GM12872 (cell line): Measurements from ENCODE around the gene CTAGE1.

Experiments
- TF ChIP-seq, protein P1 (sequence below): IDR thresholded peaks from 3 replicates; pipeline ENCODE4 v1.5.1; 2011; ENCODE audit warnings: low read depth, mild to moderate bottlenecking, low read length, moderate library complexity; ENCODE audit not compliant: insufficient read depth

Gene CTAGE1

DNA sequence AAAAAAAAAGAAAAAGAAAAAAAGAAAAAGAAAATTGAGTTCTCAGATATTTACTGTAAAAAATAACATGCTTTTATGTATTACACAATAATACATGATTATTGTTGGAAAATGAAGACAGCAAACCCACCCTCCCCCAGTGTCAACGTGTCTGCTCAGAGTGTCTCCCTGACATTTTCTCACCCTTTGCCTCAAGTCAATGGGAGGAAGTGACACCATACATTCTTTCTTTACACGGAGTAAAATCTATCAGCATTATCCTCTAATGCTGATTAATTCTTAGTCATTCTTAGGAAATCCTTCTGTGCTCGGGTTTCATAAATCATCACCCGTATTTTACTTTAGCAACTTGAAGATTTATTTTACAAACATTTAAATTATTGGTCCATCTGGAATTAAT is 32.0 kb downstream of the CTAGE1 start:
- TF ChIP-seq, protein P1, sequence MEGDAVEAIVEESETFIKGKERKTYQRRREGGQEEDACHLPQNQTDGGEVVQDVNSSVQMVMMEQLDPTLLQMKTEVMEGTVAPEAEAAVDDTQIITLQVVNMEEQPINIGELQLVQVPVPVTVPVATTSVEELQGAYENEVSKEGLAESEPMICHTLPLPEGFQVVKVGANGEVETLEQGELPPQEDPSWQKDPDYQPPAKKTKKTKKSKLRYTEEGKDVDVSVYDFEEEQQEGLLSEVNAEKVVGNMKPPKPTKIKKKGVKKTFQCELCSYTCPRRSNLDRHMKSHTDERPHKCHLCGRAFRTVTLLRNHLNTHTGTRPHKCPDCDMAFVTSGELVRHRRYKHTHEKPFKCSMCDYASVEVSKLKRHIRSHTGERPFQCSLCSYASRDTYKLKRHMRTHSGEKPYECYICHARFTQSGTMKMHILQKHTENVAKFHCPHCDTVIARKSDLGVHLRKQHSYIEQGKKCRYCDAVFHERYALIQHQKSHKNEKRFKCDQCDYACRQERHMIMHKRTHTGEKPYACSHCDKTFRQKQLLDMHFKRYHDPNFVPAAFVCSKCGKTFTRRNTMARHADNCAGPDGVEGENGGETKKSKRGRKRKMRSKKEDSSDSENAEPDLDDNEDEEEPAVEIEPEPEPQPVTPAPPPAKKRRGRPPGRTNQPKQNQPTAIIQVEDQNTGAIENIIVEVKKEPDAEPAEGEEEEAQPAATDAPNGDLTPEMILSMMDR: no peak

GRCh38 chr18:22378672-22379282 is 38.9 kb downstream of the CTAGE1 start:
- TF ChIP-seq, protein P1: peak; percentile 60

DNA sequence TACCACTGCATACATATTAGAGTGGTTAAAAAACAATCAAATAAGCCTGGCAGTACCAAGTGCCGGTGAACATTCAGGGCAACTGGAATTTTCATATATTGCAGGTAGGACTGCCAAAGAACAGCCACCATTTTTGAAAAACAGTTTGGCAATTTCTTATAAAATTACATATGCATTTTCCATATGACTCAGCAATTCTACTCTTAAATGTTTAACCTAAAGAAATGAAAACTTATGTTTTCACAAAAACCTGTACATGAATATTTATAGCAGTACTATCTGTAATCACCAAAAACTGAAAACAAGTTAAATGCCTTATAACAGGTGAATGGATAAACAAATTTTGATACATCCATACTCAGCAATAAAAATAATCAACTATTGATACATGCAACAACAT is 39.9 kb downstream of the CTAGE1 start:
- TF ChIP-seq, protein P1: no peak

GRCh38 chr18:22370414-22370813 is 47.3 kb downstream of the CTAGE1 start:
- TF ChIP-seq, protein P1: no peak

- TF ChIP-seq, protein P1: no peak
These were observed 49.7 kb downstream of the CTAGE1 start for GRCh38 chr18:22368021-22368420.

DNA sequence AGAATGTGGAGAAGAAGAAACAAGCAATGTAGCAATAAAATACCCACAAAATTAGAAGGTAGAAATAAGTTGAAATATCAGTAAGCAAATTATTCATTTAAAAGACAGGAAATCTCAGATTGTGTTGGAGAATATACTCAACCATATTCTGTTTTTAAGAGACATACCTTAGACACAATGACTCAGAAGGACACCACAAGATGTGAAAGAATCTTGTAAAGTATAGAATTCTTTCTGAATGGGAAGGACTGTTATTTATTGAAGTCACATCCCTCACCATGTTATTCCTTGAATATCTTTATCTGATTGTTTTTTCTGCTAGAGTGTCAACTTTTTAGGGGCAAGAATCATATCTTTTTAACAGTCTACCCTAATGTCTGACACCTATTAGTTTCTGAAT is 50.4 kb downstream of the CTAGE1 start:
- TF ChIP-seq, protein P1: no peak

DNA sequence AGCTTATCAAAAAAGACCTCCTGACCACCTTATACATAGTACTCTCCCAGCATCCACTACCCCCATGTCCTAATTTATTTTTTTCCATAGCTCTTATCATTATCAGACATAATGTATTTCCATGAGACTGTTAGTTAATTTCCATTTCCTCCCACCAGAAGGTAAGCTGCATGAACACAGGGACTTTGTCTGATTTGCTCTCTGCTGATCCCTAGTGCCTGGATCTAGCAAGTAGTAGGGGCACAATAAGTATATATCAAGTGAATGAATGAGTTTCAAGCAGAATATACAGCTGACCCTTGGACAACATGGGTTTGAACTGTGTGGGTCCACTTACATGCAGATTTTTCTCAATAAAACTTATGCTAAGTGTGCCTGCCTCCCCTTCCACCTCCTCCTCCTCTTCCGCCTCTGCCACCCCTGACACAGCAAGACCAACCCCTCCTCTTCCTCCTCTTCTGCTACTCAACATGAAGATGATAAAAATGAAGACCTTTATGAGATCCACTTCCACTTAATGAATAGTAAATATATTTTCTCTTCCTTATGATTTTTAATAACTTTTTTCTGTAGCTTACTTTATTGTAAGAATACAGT is 53.8 kb downstream of the CTAGE1 start:
- TF ChIP-seq, protein P1: no peak
